Measurements from ENCODE around the gene PDE5A.

PDE5A gene

GRCh38 chr4:119615068-119615719, 13.4 kb downstream of the PDE5A start:
- H3K27ac ChIP-seq (ENCODE audit: low read length) = no peak overlapping the region
- H3K4me1 ChIP-seq (ENCODE audit: control insufficient read depth, low read depth, low read length) = no peaks in the 10 kb centered on the region
- no peaks in the 10 kb centered on the region for H3K36me3 ChIP-seq (ENCODE audit: control insufficient read depth, low read depth, low read length)
- no peak overlapping the region for H3K9ac ChIP-seq (ENCODE audit: low read length)
- H3K4me3 ChIP-seq (ENCODE audit: low read length) = no peak overlapping the region
- no peaks in the 10 kb centered on the region for H3K9me3 ChIP-seq (ENCODE audit: control insufficient read depth, low read depth, low read length)
- H3K27me3 ChIP-seq (ENCODE audit: control insufficient read depth, insufficient read depth, low read length) = no peaks in the 10 kb centered on the region

- no peak overlapping the region for H3K9ac ChIP-seq (ENCODE audit: low read length)
- H3K27me3 ChIP-seq (ENCODE audit: control insufficient read depth, insufficient read depth, low read length) = no peaks in the 10 kb centered on the region
- H3K4me1 ChIP-seq (ENCODE audit: control insufficient read depth, low read depth, low read length) = no peaks in the 10 kb centered on the region
- H3K27ac ChIP-seq (ENCODE audit: low read length) = no peak overlapping the region
- no peak overlapping the region for H3K4me3 ChIP-seq (ENCODE audit: low read length)
- H3K9me3 ChIP-seq (ENCODE audit: control insufficient read depth, low read depth, low read length) = peaks cover 2% of the 10 kb centered on the region
- no peaks in the 10 kb centered on the region for H3K36me3 ChIP-seq (ENCODE audit: control insufficient read depth, low read depth, low read length)
Measured at GRCh38 chr4:119604266-119604665, 24.3 kb downstream of the PDE5A start.

DNA sequence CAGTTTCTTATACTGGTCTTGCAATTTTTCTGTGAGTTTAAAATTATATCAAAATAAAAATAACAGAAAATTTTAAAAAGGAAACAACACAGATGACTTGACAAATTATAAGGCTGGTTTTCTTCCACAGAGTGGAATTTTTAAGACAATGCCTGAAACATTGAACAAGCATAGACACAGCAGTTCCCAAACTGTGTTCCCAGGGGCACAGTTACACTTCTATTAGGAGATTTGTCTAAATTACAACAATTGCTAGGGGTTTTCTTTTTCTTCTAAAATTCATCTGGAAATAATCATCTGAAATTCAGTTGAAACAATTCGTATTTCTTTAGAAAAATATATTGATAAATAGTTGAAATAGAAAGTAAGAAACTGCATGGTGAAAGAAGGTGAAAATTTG, 26.2 kb downstream of the PDE5A start:
- Histone ChIP-seq H3K4me1 (ENCODE audit: control insufficient read depth, low read depth, low read length) (peaks cover 2% of the 10 kb centered on the region), H3K27ac (ENCODE audit: low read length) (no peak overlapping the region), H3K27me3 (ENCODE audit: control insufficient read depth, insufficient read depth, low read length) (no peaks in the 10 kb centered on the region), H3K9me3 (ENCODE audit: control insufficient read depth, low read depth, low read length) (peaks cover 5% of the 10 kb centered on the region), H3K4me3 (ENCODE audit: low read length) (no peak overlapping the region), H3K9ac (ENCODE audit: low read length) (no peak overlapping the region), H3K36me3 (ENCODE audit: control insufficient read depth, low read depth, low read length) (no peaks in the 10 kb centered on the region)

- Histone ChIP-seq H3K9ac (ENCODE audit: low read length) (no peak overlapping the region), H3K27ac (ENCODE audit: low read length) (no peak overlapping the region), H3K27me3 (ENCODE audit: control insufficient read depth, insufficient read depth, low read length) (no peaks in the 10 kb centered on the region), H3K9me3 (ENCODE audit: control insufficient read depth, low read depth, low read length) (peaks cover 5% of the 10 kb centered on the region), H3K4me1 (ENCODE audit: control insufficient read depth, low read depth, low read length) (peaks cover 29% of the 10 kb centered on the region), H3K36me3 (ENCODE audit: control insufficient read depth, low read depth, low read length) (no peaks in the 10 kb centered on the region), H3K4me3 (ENCODE audit: low read length) (no peak overlapping the region)
Measured at GRCh38 chr4:119598521-119598920, 30.1 kb downstream of the PDE5A start.

- H3K4me3 ChIP-seq (ENCODE audit: low read length) = no peak overlapping the region
- peaks cover 29% of the 10 kb centered on the region for H3K4me1 ChIP-seq (ENCODE audit: control insufficient read depth, low read depth, low read length)
Measured at GRCh38 chr4:119597377-119597776, 31.2 kb downstream of the PDE5A start.

GRCh38 chr4:119593698-119594097, 34.9 kb downstream of the PDE5A start:
- no peaks in the 10 kb centered on the region for H3K9me3 ChIP-seq (ENCODE audit: control insufficient read depth, low read depth, low read length)
- no peak overlapping the region for H3K27ac ChIP-seq (ENCODE audit: low read length)
- H3K36me3 ChIP-seq (ENCODE audit: control insufficient read depth, low read depth, low read length) = no peaks in the 10 kb centered on the region
- H3K9ac ChIP-seq (ENCODE audit: low read length) = no peak overlapping the region
- H3K4me1 ChIP-seq (ENCODE audit: control insufficient read depth, low read depth, low read length) = peaks cover 29% of the 10 kb centered on the region
- no peaks in the 10 kb centered on the region for H3K27me3 ChIP-seq (ENCODE audit: control insufficient read depth, insufficient read depth, low read length)
- H3K4me3 ChIP-seq (ENCODE audit: low read length) = no peak overlapping the region

More at GRCh38 chr4:119597377-119597776, 31.2 kb downstream of the PDE5A start:
- H3K9ac ChIP-seq (ENCODE audit: low read length) = no peak overlapping the region
- no peaks in the 10 kb centered on the region for H3K36me3 ChIP-seq (ENCODE audit: control insufficient read depth, low read depth, low read length)
- H3K27me3 ChIP-seq (ENCODE audit: control insufficient read depth, insufficient read depth, low read length) = no peaks in the 10 kb centered on the region
- peaks cover 5% of the 10 kb centered on the region for H3K9me3 ChIP-seq (ENCODE audit: control insufficient read depth, low read depth, low read length)
- no peak overlapping the region for H3K27ac ChIP-seq (ENCODE audit: low read length)

- Histone ChIP-seq H3K4me1 (ENCODE audit: control insufficient read depth, low read depth, low read length) (peaks cover 29% of the 10 kb centered on the region), H3K36me3 (ENCODE audit: control insufficient read depth, low read depth, low read length) (no peaks in the 10 kb centered on the region), H3K9ac (ENCODE audit: low read length) (no peak overlapping the region), H3K27ac (ENCODE audit: low read length) (no peak overlapping the region), H3K27me3 (ENCODE audit: control insufficient read depth, insufficient read depth, low read length) (no peaks in the 10 kb centered on the region), H3K9me3 (ENCODE audit: control insufficient read depth, low read depth, low read length) (no peaks in the 10 kb centered on the region), H3K4me3 (ENCODE audit: low read length) (no peak overlapping the region)
Measured at GRCh38 chr4:119592830-119593229, 35.8 kb downstream of the PDE5A start.

DNA sequence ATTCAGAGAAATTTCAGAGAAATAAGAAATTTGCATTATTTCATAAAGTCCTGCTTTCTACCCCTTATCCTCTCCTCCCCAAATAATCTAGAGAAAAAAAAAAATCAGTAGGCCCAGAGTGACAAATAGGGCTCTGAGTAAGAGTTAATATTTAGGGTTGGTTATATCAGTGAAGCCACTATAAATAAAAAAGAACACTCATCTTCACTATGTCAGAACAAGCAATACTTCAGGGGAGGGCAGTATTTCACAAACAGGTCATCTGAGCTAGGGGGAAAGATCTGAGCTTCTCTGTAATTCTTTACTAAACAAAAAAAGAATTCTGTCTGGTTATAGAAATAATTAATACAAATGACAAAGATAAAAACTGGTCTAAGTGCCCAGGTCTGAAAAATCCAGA, 39.4 kb downstream of the PDE5A start:
- Histone ChIP-seq H3K4me3 (ENCODE audit: low read length) (no peak overlapping the region), H3K27me3 (ENCODE audit: control insufficient read depth, insufficient read depth, low read length) (no peaks in the 10 kb centered on the region), H3K36me3 (ENCODE audit: control insufficient read depth, low read depth, low read length) (no peaks in the 10 kb centered on the region), H3K4me1 (ENCODE audit: control insufficient read depth, low read depth, low read length) (no peaks in the 10 kb centered on the region), H3K9ac (ENCODE audit: low read length) (no peak overlapping the region), H3K9me3 (ENCODE audit: control insufficient read depth, low read depth, low read length) (no peaks in the 10 kb centered on the region), H3K27ac (ENCODE audit: low read length) (no peak overlapping the region)

DNA sequence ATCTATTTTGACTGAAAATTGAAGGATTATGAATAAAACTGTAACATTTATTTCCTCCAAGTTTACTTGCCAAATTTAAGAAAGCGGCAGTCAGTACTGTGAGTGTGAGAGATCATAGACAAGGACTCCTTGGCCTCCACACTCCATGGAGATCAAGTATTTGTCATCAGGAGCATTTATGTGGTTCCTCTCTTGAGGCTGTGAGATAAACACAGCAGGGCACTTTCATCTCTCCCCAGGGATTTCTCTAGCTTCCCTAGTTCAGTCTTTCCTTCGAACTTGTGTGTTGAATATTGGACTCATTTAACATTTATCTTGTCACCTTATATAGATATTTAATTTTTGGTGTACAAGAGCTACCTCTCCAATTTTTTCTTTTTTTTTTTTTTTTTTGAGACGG, 40.8 kb downstream of the PDE5A start:
- Histone ChIP-seq H3K4me3 (ENCODE audit: low read length) (no peak overlapping the region), H3K9me3 (ENCODE audit: control insufficient read depth, low read depth, low read length) (no peaks in the 10 kb centered on the region), H3K4me1 (ENCODE audit: control insufficient read depth, low read depth, low read length) (no peaks in the 10 kb centered on the region), H3K27me3 (ENCODE audit: control insufficient read depth, insufficient read depth, low read length) (no peaks in the 10 kb centered on the region), H3K36me3 (ENCODE audit: control insufficient read depth, low read depth, low read length) (no peaks in the 10 kb centered on the region), H3K27ac (ENCODE audit: low read length) (no peak overlapping the region), H3K9ac (ENCODE audit: low read length) (no peak overlapping the region)

DNA sequence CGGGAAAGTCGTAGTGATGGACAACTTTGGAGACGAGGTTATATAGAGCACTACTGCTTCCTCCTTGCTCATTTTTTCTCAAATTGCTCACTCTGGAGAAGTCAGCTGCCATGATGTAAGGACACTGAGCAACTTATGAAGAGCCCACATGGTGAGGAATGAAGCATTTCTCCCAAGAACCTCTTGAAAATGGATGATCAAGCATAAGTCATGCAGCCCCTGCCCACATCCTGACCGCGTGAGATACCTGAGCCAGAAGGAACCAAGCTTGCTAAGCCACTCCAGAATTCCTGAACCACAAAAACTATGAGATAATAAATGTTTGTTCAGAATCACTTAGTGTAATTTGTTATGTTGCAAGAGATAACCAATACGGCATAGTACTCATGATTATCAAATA, 42.8 kb downstream of the PDE5A start:
- Histone ChIP-seq H3K36me3 (ENCODE audit: control insufficient read depth, low read depth, low read length) (no peaks in the 10 kb centered on the region), H3K9ac (ENCODE audit: low read length) (no peak overlapping the region), H3K4me3 (ENCODE audit: low read length) (no peak overlapping the region), H3K27me3 (ENCODE audit: control insufficient read depth, insufficient read depth, low read length) (no peaks in the 10 kb centered on the region), H3K27ac (ENCODE audit: low read length) (no peak overlapping the region), H3K9me3 (ENCODE audit: control insufficient read depth, low read depth, low read length) (no peaks in the 10 kb centered on the region), H3K4me1 (ENCODE audit: control insufficient read depth, low read depth, low read length) (no peaks in the 10 kb centered on the region)

- no peak overlapping the region for H3K27ac ChIP-seq (ENCODE audit: low read length)
- H3K9me3 ChIP-seq (ENCODE audit: control insufficient read depth, low read depth, low read length) = no peaks in the 10 kb centered on the region
- H3K36me3 ChIP-seq (ENCODE audit: control insufficient read depth, low read depth, low read length) = no peaks in the 10 kb centered on the region
- H3K4me1 ChIP-seq (ENCODE audit: control insufficient read depth, low read depth, low read length) = no peaks in the 10 kb centered on the region
- H3K27me3 ChIP-seq (ENCODE audit: control insufficient read depth, insufficient read depth, low read length) = no peaks in the 10 kb centered on the region
- no peak overlapping the region for H3K4me3 ChIP-seq (ENCODE audit: low read length)
- no peak overlapping the region for H3K9ac ChIP-seq (ENCODE audit: low read length)
Measured at GRCh38 chr4:119581190-119581873, 47.3 kb downstream of the PDE5A start.

GRCh38 chr4:119580293-119580692, 48.3 kb downstream of the PDE5A start:
- Histone ChIP-seq H3K9ac (ENCODE audit: low read length) (no peak overlapping the region), H3K27me3 (ENCODE audit: control insufficient read depth, insufficient read depth, low read length) (no peaks in the 10 kb centered on the region), H3K36me3 (ENCODE audit: control insufficient read depth, low read depth, low read length) (no peaks in the 10 kb centered on the region), H3K9me3 (ENCODE audit: control insufficient read depth, low read depth, low read length) (no peaks in the 10 kb centered on the region), H3K27ac (ENCODE audit: low read length) (no peak overlapping the region), H3K4me1 (ENCODE audit: control insufficient read depth, low read depth, low read length) (no peaks in the 10 kb centered on the region), H3K4me3 (ENCODE audit: low read length) (no peak overlapping the region)
